GM10248 (cell line): ENCODE data around the gene ZNF606.

Source experiments
- CTCF ChIA-PET: fragments of 300-600 bp; sonication (Branson Sonifier 250); formaldehyde crosslinking; extraction: SDS; loops from one replicate; lab custom pipeline; 2021; ENCODE audit warnings: antibody characterized with exemption; lab: Yijun Ruan, JAX
- POLR2A ChIA-PET: fragments of 350-650 bp; sonication (Branson Sonifier 250); formaldehyde crosslinking; extraction: SDS; loops from one replicate; lab custom pipeline; 2020; ENCODE audit warnings: antibody characterized with exemption; lab: Yijun Ruan, JAX
- DNase-seq: peaks from one replicate; pipeline ENCODE4 v3.0.0; 2012; ENCODE audit errors: extremely low spot score
- CTCF ChIP-seq: IDR thresholded peaks from 2 replicates; pipeline ENCODE4 v1.5.1; 2012; ENCODE audit warnings: mild to moderate bottlenecking, low read depth; ENCODE audit errors: extremely low read depth, missing control alignments, control extremely low read depth

ZNF606 gene

GRCh38 chr19:58002384-58003173, at the start of gene ZNF606:
ZNF606 (minus strand) TSS chr19:58002820; CDS start chr19:58001319, 1,501 bp downstream.
- ChIA-PET POLR2A (no interaction called here), CTCF (interaction anchor here (0.7 to 1.8 kb wide), 5 partner anchors 8 to 517 kb away, joined by 3 to 6 read pairs (median 3); partner anchors contain the start of gene ZBTB45)
- no peak for TF ChIP-seq CTCF
- peak; percentile 94 for DNase-seq

GRCh38 chr19:58052256-58052655, 49.6 kb upstream of the ZNF606 start:
- ChIA-PET POLR2A (no interaction called here), CTCF (interaction anchor here (1.3 kb wide), 1 partner anchor 15 kb away, joined by 3 read pairs; no protein-coding TSS in a partner anchor)
- TF ChIP-seq CTCF: no peak
- no peak for DNase-seq

GRCh38 chr19:58047672-58048071, 45.1 kb upstream of the ZNF606 start:
- DNase-seq: no peak
- ChIA-PET POLR2A (no interaction called here), CTCF (no interaction called here)
- no peak for TF ChIP-seq CTCF

- ChIA-PET POLR2A (no interaction called here), CTCF (no interaction called here)
- no peak for TF ChIP-seq CTCF
- DNase-seq: no peak
Observed at GRCh38 chr19:58046856-58047255, 44.2 kb upstream of the ZNF606 start.

GRCh38 chr19:58045411-58046050, 42.9 kb upstream of the ZNF606 start:
- no peak for DNase-seq
- ChIA-PET CTCF (no interaction called here), POLR2A (no interaction called here)
- no peak for TF ChIP-seq CTCF

GRCh38 chr19:58044886-58045285, 42.3 kb upstream of the ZNF606 start:
- TF ChIP-seq CTCF: no peak
- POLR2A ChIA-PET: no interaction called here
- CTCF ChIA-PET: no interaction called here
- no peak for DNase-seq
